NK-92 treated with Interleukin-12 subunit alpha and Interleukin-12 subunit beta, amount 100 ng/mL, for 24 hours (cell line): Measurements from ENCODE around the gene MXRA8.

Source experiments
- DNase-seq: peaks from one replicate; lab custom pipeline; 2025; lab: John Stamatoyannopoulos, UW

The MXRA8 gene

GRCh38 chr1:1334835-1335234 lies 23.5 kb downstream of the MXRA8 start:
- DNase-seq, result no peak

DNA sequence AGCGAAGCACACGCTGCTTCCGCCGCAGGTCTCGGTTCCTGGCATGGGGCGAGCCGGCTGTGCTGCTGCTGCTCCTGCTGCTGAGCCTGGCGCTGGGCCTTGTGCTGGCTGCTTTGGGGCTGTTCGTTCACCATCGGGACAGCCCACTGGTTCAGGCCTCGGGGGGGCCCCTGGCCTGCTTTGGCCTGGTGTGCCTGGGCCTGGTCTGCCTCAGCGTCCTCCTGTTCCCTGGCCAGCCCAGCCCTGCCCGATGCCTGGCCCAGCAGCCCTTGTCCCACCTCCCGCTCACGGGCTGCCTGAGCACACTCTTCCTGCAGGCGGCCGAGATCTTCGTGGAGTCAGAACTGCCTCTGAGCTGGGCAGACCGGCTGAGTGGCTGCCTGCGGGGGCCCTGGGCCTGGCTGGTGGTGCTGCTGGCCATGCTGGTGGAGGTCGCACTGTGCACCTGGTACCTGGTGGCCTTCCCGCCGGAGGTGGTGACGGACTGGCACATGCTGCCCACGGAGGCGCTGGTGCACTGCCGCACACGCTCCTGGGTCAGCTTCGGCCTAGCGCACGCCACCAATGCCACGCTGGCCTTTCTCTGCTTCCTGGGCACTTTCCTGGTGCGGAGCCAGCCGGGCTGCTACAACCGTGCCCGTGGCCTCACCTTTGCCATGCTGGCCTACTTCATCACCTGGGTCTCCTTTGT lies 24.7 kb downstream of the MXRA8 start:
- DNase-seq, result no peak

DNA sequence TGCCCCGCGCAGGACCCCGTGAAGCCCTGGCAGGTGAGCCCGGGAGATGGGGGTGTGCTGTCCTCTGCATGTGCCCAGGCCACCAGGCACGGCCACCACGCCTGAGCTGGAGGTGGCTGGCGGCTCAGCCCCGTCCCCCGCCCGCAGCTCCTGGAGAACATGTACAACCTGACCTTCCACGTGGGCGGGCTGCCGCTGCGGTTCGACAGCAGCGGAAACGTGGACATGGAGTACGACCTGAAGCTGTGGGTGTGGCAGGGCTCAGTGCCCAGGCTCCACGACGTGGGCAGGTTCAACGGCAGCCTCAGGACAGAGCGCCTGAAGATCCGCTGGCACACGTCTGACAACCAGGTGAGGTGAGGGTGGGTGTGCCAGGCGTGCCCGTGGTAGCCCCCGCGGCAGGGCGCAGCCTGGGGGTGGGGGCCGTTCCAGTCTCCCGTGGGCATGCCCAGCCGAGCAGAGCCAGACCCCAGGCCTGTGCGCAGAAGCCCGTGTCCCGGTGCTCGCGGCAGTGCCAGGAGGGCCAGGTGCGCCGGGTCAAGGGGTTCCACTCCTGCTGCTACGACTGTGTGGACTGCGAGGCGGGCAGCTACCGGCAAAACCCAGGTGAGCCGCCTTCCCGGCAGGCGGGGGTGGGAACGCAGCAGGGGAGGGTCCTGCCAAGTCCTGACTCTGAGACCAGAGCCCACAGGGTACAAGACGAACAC lies 25.4 kb downstream of the MXRA8 start:
- no peak for DNase-seq

DNA sequence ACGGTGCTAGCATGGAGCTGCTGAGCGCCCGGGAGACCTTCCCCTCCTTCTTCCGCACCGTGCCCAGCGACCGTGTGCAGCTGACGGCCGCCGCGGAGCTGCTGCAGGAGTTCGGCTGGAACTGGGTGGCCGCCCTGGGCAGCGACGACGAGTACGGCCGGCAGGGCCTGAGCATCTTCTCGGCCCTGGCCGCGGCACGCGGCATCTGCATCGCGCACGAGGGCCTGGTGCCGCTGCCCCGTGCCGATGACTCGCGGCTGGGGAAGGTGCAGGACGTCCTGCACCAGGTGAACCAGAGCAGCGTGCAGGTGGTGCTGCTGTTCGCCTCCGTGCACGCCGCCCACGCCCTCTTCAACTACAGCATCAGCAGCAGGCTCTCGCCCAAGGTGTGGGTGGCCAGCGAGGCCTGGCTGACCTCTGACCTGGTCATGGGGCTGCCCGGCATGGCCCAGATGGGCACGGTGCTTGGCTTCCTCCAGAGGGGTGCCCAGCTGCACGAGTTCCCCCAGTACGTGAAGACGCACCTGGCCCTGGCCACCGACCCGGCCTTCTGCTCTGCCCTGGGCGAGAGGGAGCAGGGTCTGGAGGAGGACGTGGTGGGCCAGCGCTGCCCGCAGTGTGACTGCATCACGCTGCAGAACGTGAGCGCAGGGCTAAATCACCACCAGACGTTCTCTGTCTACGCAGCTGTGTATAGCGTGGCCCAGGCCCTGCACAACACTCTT lies 26.2 kb downstream of the MXRA8 start:
- no peak for DNase-seq

GRCh38 chr1:1331068-1331965 lies 27.0 kb downstream of the MXRA8 start, which contains the start of gene TAS1R3:
Gene TAS1R3 (plus strand): TSS chr1:1331280. CDS start chr1:1331346, 66 bp downstream.
- DNase-seq, result no peak

DNA sequence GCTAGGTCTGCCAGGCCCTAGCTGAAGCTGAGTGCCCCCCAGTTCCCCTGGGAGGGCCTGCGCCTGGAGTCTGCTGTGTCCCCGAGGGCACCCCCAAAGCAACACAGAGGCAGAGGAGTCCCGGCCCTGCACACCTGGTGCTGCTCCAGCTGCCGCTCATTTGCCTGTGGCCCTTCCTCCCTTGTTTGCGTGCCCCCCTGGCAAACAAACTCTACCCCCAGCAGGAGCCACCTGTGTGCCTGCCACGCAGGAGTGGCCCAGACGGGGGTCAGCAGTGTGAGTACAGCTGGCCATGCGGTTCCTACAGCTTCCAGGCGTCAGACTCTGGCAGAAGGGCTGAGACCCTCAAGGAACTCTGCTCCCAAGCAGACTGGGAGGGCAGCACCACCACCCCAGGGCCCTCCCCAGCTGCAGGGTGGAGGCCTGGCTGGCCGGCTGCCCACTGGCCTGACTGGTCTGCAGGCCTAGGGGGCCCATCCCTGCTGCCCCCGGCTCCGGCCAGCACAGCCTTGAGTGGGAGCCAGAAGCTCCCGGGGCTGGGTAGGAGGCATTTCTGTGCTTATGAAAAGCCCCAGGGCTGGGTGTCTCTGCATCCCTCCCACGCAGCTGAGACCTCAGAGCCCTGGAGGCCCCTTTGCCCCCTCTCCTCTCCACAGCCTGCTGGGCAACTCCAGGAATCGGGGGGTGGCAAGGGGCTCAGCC lies 27.8 kb downstream of the MXRA8 start:
- DNase-seq, result no peak

GRCh38 chr1:1329304-1330210 lies 28.8 kb downstream of the MXRA8 start:
- DNase-seq, result no peak

GRCh38 chr1:1328254-1328653 lies 30.1 kb downstream of the MXRA8 start:
- DNase-seq, result no peak

DNA sequence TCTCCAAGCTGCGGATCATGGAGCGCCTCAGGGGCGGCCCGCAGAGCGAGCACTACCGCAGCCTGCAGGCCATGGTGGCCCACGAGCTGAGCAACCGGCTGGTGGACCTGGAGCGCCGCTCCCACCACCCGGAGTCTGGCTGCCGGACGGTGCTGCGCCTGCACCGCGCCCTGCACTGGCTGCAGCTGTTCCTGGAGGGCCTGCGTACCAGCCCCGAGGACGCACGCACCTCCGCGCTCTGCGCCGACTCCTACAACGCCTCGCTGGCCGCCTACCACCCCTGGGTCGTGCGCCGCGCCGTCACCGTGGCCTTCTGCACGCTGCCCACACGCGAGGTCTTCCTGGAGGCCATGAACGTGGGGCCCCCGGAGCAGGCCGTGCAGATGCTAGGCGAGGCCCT lies 31.1 kb downstream of the MXRA8 start:
- no peak for DNase-seq

GRCh38 chr1:1326075-1326605 lies 32.2 kb downstream of the MXRA8 start:
- DNase-seq, result no peak

GRCh38 chr1:1325288-1326074 lies 32.9 kb downstream of the MXRA8 start:
- no peak for DNase-seq

DNA sequence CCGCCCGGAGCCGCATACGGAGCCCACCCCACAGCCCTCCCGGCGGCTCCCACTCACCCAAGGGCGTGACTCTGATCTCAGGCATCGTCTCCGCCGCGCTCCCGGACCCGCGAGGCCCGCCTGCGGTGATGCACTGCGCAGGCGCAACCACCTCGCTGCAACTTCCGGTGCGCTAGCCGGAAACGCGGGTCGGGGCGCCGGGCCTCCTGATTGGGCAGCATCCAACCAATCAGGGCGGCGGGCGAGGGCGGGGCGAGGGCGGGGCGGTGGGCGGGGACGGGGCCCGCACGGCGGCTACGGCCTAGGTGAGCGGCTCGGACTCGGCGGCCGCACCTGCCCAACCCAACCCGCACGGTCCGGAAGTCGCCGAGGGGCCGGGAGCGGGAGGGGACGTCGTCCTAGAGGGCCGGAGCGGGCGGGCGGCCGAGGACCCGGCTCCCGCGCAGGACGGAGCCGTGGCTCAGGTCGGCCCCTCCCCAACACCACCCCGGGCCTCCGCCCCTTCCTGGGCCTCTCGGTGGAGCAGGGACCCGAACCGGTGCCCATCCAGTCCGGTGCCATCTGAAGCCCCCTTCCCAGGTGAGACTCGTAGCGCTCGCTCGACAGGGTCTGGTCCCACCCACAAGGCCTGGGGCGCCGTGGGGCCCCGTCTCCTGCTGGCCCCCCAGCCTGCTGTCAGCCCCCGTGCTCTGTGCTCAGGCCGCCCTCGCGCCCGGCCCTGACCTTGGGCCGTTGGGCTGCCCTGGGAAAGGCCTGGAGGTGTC lies 33.6 kb downstream of the MXRA8 start, which contains the start of the genes CPTP and INTS11:
CPTP (plus strand) TSS at position 279 of the 764 bp plus-strand sequence. CDS start 2,109 bp downstream, outside the sequence.
INTS11 (minus strand) TSS at position 137 of the 764 bp plus-strand sequence; CDS start at position 85, 52 bp downstream.
- DNase-seq, result peak; percentile 94

- no peak for DNase-seq
These were observed 34.3 kb downstream of the MXRA8 start for GRCh38 chr1:1324084-1324523.

GRCh38 chr1:1322952-1323351 lies 35.4 kb downstream of the MXRA8 start:
- no peak for DNase-seq

DNA sequence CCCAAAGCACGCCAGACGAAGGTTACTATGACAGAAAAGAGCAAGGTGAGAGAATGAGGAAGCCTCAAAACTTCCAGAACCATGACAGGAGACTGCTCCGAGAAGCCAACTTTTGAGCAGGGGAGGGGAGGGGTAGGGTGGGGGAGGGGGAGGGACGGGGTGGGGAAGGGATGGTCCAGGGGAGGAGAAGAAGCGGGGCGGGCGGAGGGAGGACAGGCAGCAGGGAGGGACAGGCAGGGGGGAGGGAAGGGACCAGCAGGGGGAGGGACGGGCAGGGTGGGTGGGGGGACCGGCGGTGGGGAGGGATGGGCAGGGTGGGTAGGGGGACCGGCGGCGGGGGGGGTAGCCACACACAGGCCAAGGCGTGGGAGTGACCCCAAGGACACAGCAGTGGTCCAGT lies 35.9 kb downstream of the MXRA8 start:
- no peak for DNase-seq

GRCh38 chr1:1321477-1321876 lies 36.9 kb downstream of the MXRA8 start:
- no peak for DNase-seq

DNA sequence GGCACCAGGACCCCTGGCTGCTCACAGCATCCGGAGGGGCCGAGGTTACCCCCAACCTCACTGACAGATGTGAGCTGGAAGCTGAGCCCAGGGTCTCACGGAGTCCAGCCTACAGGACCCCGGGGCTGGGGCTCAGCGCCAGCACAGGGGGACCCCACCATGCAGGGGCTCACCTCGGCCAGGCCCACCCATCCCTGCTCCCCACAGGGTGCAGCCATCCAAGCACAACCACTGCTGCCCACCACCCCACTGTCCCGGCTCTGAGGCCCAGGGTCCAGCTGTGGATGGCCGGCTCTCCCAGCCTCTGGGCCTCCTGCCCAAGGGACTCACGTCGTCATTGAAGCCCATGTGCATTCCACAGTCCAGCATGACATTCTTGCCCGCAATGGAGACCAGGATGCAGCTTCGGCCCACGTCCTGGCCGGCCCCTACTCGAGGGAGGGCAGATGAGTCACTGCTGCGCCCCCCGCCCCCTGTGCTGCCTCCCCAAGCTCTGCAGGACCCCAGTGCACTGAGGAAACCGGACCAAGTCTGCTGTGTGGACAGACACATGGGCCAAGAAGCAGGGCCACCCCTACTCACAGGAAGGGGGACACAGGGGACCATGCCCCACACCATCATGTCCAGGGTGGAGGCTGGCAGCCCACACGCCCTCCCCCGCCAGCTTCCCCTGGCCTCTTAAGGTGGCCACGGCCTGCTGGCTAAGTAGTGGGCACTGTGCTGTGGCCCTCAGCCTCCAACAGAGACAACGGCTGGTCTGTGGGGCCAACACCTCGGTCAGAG lies 37.5 kb downstream of the MXRA8 start:
- no peak for DNase-seq
